HTR-8/SVneo (cell line): ENCODE results near the gene IFT27.
A peak's percentile ranks its signal among the peaks of the same experiment; 100 is the strongest.

Source experiments
- DNase-seq: peaks from one replicate; pipeline ENCODE4 v3.0.0; 2011; ENCODE audit warnings: low spot score, mixed read lengths; ENCODE audit not compliant: insufficient read length
- FAIRE-seq: peaks from 2 replicates; lab custom pipeline; 2011; peaks lifted over from hg19 to GRCh38; lab: Jason Lieb, UNC

Gene IFT27

DNA sequence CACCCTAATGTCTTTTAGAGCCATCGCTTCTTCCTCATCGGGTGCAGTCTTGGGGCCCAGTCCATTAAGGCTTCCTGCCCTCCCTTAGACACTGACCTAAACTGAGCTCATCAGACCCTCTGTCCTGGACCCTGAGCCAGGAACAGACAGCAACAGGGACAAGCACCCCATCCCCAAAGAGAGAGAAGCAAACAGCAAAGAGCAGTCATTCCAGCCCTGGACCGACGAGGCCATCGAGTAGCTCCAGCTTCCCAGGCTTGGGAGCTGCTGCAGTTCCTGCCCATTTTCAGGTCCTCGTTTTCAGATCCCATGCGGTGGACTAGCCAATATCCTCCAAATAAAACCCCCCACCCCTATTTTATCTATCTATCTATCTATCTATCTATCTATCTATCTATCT is 46.6 kb downstream of the IFT27 start:
- no peak for DNase-seq
- FAIRE-seq: no peak

DNA sequence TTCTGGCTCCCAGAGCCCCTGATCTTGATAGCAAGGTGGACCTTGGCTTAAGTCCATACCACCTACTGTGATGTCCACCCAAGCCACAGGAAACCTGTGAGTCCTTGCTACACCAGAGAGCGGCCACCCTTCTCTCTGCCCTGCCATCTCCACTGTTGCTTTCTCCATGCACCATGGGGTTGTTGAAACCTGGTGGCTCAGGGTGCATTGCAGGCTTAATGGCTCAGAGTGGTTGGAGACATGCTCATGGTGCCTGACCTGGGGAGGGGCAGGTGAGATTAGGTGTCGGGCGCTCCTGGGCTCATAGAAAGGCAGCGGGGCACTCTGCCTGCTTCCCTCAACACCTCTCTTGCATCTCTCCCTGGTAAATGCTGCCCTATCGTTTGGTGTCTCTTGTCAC is 47.4 kb downstream of the IFT27 start:
- DNase-seq (no peak), FAIRE-seq (no peak)

DNA sequence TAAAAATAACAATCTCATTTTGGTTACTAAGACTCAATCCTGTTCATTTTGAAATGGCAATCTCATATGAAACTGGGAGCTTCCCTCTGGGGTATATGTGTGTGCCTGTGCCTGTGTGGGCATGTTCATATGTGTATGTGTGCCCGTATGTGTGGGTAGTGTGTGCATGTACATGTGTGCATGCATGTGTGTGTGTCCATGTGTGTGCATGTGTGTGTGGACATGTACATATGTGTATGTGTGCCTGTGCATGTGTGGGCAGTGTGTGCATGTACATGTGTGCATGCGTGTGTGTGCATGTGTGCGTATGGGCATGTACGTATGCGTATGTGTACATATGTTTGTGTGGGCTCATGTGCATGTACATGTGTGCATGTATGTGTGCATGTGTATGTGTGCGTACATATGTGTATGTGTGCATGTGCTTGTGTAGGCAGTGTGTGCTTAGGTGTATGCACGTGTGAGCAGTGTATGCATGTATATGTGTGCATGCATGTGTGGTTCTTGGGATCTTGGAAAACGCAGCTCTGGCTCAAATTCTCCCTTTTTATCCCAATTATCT is 47.9 kb downstream of the IFT27 start:
- DNase-seq (no peak), FAIRE-seq (peak; percentile 59)

DNA sequence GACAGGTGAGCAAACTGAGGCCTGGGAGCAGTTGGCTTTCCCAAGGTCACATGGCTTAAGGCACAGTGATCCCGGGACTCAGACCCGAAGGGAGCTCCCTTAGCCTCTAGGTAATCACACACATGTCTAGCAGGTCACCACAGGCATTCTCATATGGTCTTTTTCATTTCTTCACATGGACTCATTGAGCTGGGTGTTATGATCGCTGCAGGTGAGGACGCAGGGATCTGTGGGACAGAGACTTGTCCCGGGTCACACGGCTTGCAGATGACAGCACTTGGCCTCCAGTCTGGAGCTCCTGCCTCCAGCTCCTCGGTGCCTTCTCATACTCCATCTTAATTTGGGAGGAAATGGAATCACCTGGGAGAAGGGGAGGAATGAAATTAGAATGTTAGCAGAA is 48.8 kb downstream of the IFT27 start:
- DNase-seq (no peak), FAIRE-seq (no peak)

DNA sequence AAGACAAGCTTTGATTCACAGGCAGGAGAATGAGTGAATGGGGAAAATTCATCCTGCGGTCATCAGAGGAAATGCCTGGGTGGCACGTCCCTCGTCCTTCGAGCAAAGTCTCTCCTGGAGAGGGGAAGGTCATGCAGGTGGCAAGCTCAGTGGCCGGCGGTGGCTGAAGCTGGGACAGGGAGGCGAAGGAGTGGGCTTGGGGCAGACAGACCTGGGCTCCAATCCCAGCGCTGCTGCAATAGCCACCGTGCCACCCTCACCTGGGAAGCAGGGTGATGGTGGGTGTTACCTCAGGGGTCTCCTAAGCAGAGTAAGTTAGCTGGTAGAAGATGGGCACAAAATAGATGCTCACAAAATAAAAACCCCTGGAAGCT is 49.9 kb downstream of the IFT27 start:
- FAIRE-seq (no peak), DNase-seq (no peak)

DNA sequence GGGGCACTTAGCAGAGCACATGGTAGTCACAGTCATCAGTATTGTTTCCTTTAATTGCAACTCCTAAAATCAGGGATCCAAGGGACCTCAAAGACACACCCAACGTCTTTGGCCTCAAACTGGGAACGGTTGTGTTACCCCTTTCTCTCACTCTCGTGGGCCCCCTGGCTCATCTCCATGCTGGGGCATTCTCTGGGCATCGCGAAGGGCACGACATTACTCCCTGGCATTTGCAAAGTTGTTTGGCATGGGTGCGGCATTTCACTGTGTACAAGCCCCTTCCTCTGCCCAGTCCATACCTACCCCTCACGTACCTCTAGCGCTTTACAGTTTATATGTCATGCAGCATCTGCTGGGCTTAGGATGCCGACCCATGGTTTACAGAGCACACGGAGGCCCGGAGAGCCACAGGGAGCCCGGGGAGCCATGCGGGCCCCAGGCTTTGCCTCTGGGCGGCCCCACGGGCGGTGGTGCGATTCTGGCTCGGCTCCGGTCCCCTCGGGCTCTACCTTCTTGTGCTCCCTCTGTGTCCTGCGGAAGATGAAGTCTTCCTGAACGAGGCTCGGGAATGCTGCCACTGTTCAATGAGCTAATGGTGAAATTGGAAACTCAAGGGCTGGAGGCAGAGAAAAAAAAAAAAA is 50.4 kb downstream of the IFT27 start:
- FAIRE-seq (no peak), DNase-seq (no peak)

DNA sequence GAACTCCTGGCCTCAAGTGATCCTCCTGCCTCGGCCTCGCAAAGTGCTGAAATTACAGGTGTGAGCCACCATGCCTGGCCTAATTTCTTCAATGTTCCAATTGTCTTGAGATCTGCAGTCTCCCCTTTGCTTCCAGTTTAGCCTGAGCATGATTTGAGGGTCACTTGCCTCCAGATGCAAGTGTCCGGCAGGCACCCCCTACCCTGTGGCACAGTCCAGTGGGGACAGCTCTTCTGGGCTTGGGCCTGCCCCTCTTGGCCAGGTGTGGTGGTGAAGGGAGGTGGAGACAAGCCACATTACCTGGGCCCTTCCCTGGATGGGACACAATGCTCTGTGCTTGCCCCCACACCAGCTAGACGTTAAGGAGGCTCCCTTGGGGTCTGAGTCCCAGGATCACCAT is 51.1 kb downstream of the IFT27 start:
- FAIRE-seq: no peak
- DNase-seq: no peak

DNA sequence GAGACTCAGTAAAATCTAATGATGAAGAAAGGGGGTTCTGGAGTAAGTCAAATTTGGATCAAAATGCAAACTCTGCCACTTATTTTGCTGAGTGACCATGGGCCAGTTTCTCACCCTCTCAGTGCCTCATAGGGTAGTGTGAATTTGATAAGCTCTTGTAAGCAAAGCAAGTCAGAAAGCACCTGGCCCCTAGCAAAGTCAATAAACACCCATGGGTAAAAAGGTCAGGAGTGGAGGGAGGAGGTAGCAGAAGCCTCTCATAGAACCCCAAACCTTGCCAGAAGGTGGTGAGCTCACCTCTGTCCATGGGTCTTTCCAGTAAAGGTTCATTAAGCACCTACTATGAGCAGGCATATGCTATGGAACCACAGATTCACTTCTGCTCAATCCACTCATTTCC is 53.9 kb downstream of the IFT27 start:
- FAIRE-seq: no peak
- DNase-seq: no peak

DNA sequence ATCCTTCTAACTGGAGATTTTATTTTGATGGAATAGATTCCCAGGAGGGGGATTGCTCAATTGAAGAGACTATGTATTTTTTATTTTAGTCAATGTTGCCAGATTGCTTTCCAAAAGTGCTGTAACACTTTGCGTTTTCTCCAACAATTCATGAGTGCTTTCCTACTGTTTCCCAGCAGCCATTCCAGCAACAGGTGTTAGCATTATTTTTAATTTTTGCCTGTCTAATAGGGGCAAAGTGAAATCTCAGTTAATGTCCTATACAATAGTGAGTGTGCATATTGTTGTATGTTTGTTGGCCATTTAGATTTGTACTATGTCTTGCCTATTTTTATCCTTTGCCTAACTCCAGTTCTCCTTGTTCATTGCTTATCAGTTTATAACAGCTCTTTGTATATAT is 60.3 kb downstream of the IFT27 start:
- DNase-seq: no peak
- no peak for FAIRE-seq

DNA sequence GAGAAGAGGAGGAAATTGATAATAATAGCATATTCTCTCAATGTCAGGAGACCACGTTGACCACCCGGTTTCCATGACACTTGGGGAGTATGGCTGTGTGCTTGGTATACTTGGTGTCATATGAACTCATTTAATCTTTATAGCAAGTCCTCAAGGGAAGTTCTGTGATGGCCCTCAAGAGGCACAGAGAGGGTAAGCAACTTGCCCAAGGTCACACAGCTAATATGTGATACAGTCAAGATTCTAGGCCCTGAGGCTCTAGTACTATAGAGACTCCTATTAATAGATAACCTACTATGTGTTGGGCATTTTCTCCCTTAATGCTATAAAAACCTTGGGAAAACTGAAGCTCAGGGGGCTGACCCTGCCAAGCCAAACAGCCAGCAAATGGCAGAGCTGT is 61.8 kb downstream of the IFT27 start:
- DNase-seq (no peak), FAIRE-seq (no peak)

DNA sequence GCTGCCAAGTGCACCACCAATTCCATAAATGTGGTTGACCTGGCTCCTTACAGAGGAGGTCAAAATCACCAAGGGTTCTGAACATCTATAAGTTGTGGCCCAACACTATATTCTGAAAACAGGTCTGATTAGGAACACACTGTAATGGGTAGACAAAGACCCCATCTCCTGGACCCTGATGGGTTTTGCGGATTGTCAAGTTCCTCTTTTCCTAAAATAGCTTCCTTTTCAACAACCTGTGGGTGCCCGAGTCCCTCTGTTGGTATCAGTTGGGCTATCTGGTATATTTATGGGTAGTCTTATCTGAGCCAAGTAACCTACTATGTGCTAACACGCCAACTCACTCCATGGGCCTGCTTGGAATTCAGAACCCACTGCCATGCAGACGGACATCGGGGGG is 62.5 kb downstream of the IFT27 start:
- DNase-seq (no peak), FAIRE-seq (no peak)
